ENCODE data around the gene MID1IP1.

The MID1IP1 gene

GRCh38 chrX:38800981-38801845 lies at the start of gene MID1IP1:
TSS of gene MID1IP1 (plus strand) at chrX:38801459. CDS start at chrX:38804947, 3,488 bp downstream.
- no peak for DNase-seq

- DNase-seq: no peak
These were observed 47.0 kb upstream of the MID1IP1 start for GRCh38 chrX:38754102-38754790.

GRCh38 chrX:38754818-38755718 lies 46.2 kb upstream of the MID1IP1 start:
- no peak for DNase-seq

- DNase-seq: no peak
These were observed 40.4 kb upstream of the MID1IP1 start for GRCh38 chrX:38760883-38761282.

- DNase-seq: no peak
These were observed 33.2 kb upstream of the MID1IP1 start for GRCh38 chrX:38768079-38768478.

- DNase-seq: no peak
These were observed 31.1 kb upstream of the MID1IP1 start for GRCh38 chrX:38770152-38770551.

- no peak for DNase-seq
These were observed 27.0 kb upstream of the MID1IP1 start for GRCh38 chrX:38774249-38774648.

GRCh38 chrX:38796946-38797345 lies 4.3 kb upstream of the MID1IP1 start:
- no peak for DNase-seq

- DNase-seq: no peak
These were observed 2.3 kb upstream of the MID1IP1 start for GRCh38 chrX:38798956-38799355.

- DNase-seq: no peak
These were observed 1.2 kb upstream of the MID1IP1 start for GRCh38 chrX:38799995-38800580.

GRCh38 chrX:38803243-38803587 lies 2.0 kb downstream of the MID1IP1 start:
- no peak for DNase-seq

- no peak for DNase-seq
These were observed 2.6 kb downstream of the MID1IP1 start for GRCh38 chrX:38803588-38804431.

GRCh38 chrX:38804432-38804681 lies 3.1 kb downstream of the MID1IP1 start:
- no peak for DNase-seq

- DNase-seq: no peak
These were observed 3.6 kb downstream of the MID1IP1 start for GRCh38 chrX:38804682-38805431.

GRCh38 chrX:38805432-38806389 lies 4.5 kb downstream of the MID1IP1 start:
- DNase-seq: no peak

- no peak for DNase-seq
These were observed 5.8 kb downstream of the MID1IP1 start for GRCh38 chrX:38806875-38807621.

GRCh38 chrX:38807873-38808272 lies 6.6 kb downstream of the MID1IP1 start:
- DNase-seq: no peak

GRCh38 chrX:38811515-38812243 lies 10.4 kb downstream of the MID1IP1 start:
- no peak for DNase-seq

- DNase-seq: no peak
These were observed 14.9 kb downstream of the MID1IP1 start for GRCh38 chrX:38816155-38816554.
